HepG2 (cell line): ENCODE results near the gene INHBB. TPM values are rescaled to one million over a fixed set of nuclear protein-coding genes. Genes with fewer than 3 reads are reported as not detected.

Experiments used
- ARHGAP35 ChIP-seq: sonication (generic); formaldehyde crosslinking; IDR thresholded peaks from 2 replicates; pipeline ENCODE4 v1.9.0; 2022; ENCODE audit warnings: mild to moderate bottlenecking, inconsistent platforms, moderate library complexity, missing genetic modification reagents, borderline replicate concordance
- HOMEZ ChIP-seq: IDR thresholded peaks from 2 replicates; pipeline ENCODE4 v1.6.1; 2016; ENCODE audit warnings: low read depth
- MYNN ChIP-seq: sonication (generic); formaldehyde crosslinking; IDR thresholded peaks from 2 replicates; pipeline ENCODE4 v1.4.0; 2020; ENCODE audit warnings: mild to moderate bottlenecking, low read depth, missing genetic modification reagents
- NFYB ChIP-seq: sonication (generic); formaldehyde crosslinking; IDR thresholded peaks from 2 replicates; pipeline ENCODE4 v1.4.0; 2020; ENCODE audit warnings: missing genetic modification reagents
- PBX2 ChIP-seq: IDR thresholded peaks from 2 replicates; pipeline ENCODE4 v1.6.1; 2016; ENCODE audit warnings: control low read depth
- RBM22 ChIP-seq: fragments of 200-400 bp; formaldehyde crosslinking; optimal IDR thresholded peaks from 2 replicates; pipeline ENCODE3; 2017; ENCODE audit warnings: mild to moderate bottlenecking, low read length, moderate library complexity
- SATB2 ChIP-seq: sonication (generic); formaldehyde crosslinking; IDR thresholded peaks from 2 replicates; pipeline ENCODE4 v1.5.0; 2020; ENCODE audit warnings: missing genetic modification reagents
- SRY ChIP-seq: sonication (generic); formaldehyde crosslinking; IDR thresholded peaks from 2 replicates; pipeline ENCODE4 v1.8.0; 2022; ENCODE audit warnings: mild to moderate bottlenecking, missing genetic modification reagents
- TBL1XR1 ChIP-seq: fragments of 150-350 bp; IDR thresholded peaks from 2 replicates; pipeline ENCODE4 v1.6.1; 2014; ENCODE audit warnings: borderline replicate concordance, low read length; ENCODE audit not compliant: partially characterized antibody
- TERF1 ChIP-seq: sonication (generic); formaldehyde crosslinking; IDR thresholded peaks from 2 replicates; pipeline ENCODE4 v1.8.0; 2022; ENCODE audit warnings: mild to moderate bottlenecking, missing genetic modification reagents, moderate library complexity
- ZBTB42 ChIP-seq: sonication (generic); formaldehyde crosslinking; IDR thresholded peaks from 2 replicates; pipeline ENCODE4 v1.5.0; 2020; ENCODE audit warnings: mild to moderate bottlenecking, missing genetic modification reagents
- ZFAT ChIP-seq: sonication (generic); formaldehyde crosslinking; conservative IDR thresholded peaks from 2 replicates; pipeline ENCODE4 v1.8.1; 2023; ENCODE audit warnings: missing genetic modification reagents, inconsistent platforms
- ZNF292 ChIP-seq: sonication (generic); formaldehyde crosslinking; IDR thresholded peaks from 2 replicates; pipeline ENCODE4 v1.8.1; 2022; ENCODE audit warnings: mild to moderate bottlenecking, low read depth, missing genetic modification reagents, borderline replicate concordance
- ZNF30 ChIP-seq: sonication (generic); formaldehyde crosslinking; IDR thresholded peaks from 2 replicates; pipeline ENCODE4 v1.5.0; 2020; ENCODE audit warnings: mild to moderate bottlenecking, missing genetic modification reagents
- ZNF564 ChIP-seq: sonication (generic); formaldehyde crosslinking; IDR thresholded peaks from 2 replicates; pipeline ENCODE4 v1.8.1; 2023; ENCODE audit warnings: mild to moderate bottlenecking, missing genetic modification reagents
- ZNF782 ChIP-seq: sonication (generic); formaldehyde crosslinking; IDR thresholded peaks from 2 replicates; pipeline ENCODE4 v1.4.0; 2020; ENCODE audit warnings: missing genetic modification reagents, mild to moderate bottlenecking, borderline replicate concordance
- polyA plus RNA-seq, 8 experiments: library from polyadenylated mRNA; depleted of rRNA in 3 of 8; stranded (reverse) in 7 of 8; unstranded in 1 of 8; fragments of >200 nt; fragmentation: Illumina TruSeq in 4 of 8; extraction: Trizol in 4 of 8; gene quantifications; 2 replicates each; pipeline versions ENCODE4 v1.2.1 to v1.2.3, GENCODE V29; 2011 to 2016; ENCODE audit warnings: low read depth in 4 of 8, missing spikeins in 1 of 8, mixed read lengths in 1 of 8; ENCODE audit not compliant: insufficient read depth in 1 of 8
- total RNA-seq, 5 experiments: library from RNA; depleted of rRNA; stranded (reverse); fragments of >200 nt; fragmentation: Illumina TruSeq; extraction: Trizol; gene quantifications; 2 replicates each; pipeline ENCODE4 v1.2.3, GENCODE V29; 2016; ENCODE audit warnings: low read depth in 1 of 5
- TF ChIP-seq, protein P1 (sequence below): IDR thresholded peaks from 2 replicates; pipeline ENCODE4 v1.6.1; 2016; ENCODE audit warnings: low read depth, missing genetic modification reagents, missing compliant biosample characterization
- TF ChIP-seq, protein P2 (sequence below): sonication (generic); formaldehyde crosslinking; IDR thresholded peaks from 2 replicates; pipeline ENCODE4 v1.5.0; 2020; ENCODE audit warnings: missing genetic modification reagents

The INHBB gene
- total and polyA plus RNA-seq, 2 of the 13 experiments (the other 11 are each of a cell fraction or from before 2014, with no cell fraction given) = 0.20 to 1.7 TPM

- TF ChIP-seq, protein P1, sequence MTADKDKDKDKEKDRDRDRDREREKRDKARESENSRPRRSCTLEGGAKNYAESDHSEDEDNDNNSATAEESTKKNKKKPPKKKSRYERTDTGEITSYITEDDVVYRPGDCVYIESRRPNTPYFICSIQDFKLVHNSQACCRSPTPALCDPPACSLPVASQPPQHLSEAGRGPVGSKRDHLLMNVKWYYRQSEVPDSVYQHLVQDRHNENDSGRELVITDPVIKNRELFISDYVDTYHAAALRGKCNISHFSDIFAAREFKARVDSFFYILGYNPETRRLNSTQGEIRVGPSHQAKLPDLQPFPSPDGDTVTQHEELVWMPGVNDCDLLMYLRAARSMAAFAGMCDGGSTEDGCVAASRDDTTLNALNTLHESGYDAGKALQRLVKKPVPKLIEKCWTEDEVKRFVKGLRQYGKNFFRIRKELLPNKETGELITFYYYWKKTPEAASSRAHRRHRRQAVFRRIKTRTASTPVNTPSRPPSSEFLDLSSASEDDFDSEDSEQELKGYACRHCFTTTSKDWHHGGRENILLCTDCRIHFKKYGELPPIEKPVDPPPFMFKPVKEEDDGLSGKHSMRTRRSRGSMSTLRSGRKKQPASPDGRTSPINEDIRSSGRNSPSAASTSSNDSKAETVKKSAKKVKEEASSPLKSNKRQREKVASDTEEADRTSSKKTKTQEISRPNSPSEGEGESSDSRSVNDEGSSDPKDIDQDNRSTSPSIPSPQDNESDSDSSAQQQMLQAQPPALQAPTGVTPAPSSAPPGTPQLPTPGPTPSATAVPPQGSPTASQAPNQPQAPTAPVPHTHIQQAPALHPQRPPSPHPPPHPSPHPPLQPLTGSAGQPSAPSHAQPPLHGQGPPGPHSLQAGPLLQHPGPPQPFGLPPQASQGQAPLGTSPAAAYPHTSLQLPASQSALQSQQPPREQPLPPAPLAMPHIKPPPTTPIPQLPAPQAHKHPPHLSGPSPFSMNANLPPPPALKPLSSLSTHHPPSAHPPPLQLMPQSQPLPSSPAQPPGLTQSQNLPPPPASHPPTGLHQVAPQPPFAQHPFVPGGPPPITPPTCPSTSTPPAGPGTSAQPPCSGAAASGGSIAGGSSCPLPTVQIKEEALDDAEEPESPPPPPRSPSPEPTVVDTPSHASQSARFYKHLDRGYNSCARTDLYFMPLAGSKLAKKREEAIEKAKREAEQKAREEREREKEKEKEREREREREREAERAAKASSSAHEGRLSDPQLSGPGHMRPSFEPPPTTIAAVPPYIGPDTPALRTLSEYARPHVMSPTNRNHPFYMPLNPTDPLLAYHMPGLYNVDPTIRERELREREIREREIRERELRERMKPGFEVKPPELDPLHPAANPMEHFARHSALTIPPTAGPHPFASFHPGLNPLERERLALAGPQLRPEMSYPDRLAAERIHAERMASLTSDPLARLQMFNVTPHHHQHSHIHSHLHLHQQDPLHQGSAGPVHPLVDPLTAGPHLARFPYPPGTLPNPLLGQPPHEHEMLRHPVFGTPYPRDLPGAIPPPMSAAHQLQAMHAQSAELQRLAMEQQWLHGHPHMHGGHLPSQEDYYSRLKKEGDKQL = peak; percentile 59; the same call in 1 of the 2 replicates
- TF ChIP-seq ZFAT (CRISPR knock-in tag) (no peak), ZNF564 (CRISPR knock-in tag) (peak; percentile 65; the same call in 1 of the 2 replicates), ARHGAP35 (CRISPR knock-in tag) (no peak; the same call in 1 of the 2 replicates), SATB2 (CRISPR knock-in tag) (0 out of 2 replicates have a peak, but pooled peaks have one; percentile 62), ZNF292 (CRISPR knock-in tag) (peak; percentile 77; the same call in 1 of the 2 replicates), ZNF30 (CRISPR knock-in tag) (no peak), ZBTB42 (CRISPR knock-in tag) (no peak), TERF1 (CRISPR knock-in tag) (no peak), RBM22 (no peak), NFYB (0 out of 2 replicates have a peak, but pooled peaks have one; percentile 9), MYNN (CRISPR knock-in tag) (no peak), HOMEZ (CRISPR knock-in tag) (peak; percentile 72; the same call in 1 of the 2 replicates), TBL1XR1 (no peak), PBX2 (no peak), SRY (CRISPR knock-in tag) (no peak; the same call in 1 of the 2 replicates), ZNF782 (no peak)
- TF ChIP-seq, protein P2, sequence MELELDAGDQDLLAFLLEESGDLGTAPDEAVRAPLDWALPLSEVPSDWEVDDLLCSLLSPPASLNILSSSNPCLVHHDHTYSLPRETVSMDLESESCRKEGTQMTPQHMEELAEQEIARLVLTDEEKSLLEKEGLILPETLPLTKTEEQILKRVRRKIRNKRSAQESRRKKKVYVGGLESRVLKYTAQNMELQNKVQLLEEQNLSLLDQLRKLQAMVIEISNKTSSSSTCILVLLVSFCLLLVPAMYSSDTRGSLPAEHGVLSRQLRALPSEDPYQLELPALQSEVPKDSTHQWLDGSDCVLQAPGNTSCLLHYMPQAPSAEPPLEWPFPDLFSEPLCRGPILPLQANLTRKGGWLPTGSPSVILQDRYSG = no peak
Measured at GRCh38 chr2:120398996-120399888, 53.3 kb downstream of the INHBB start (continued).
